ENCODE measurements around the gene COG5. TPM values are rescaled to one million over a fixed set of nuclear protein-coding genes. Genes with fewer than 3 reads are reported as not detected.
A peak's percentile ranks its signal among the peaks of the same experiment; 100 is the strongest.

COG5 gene
- total RNA-seq, 1 donor from 2014 or later, result 37.1 TPM

DNA sequence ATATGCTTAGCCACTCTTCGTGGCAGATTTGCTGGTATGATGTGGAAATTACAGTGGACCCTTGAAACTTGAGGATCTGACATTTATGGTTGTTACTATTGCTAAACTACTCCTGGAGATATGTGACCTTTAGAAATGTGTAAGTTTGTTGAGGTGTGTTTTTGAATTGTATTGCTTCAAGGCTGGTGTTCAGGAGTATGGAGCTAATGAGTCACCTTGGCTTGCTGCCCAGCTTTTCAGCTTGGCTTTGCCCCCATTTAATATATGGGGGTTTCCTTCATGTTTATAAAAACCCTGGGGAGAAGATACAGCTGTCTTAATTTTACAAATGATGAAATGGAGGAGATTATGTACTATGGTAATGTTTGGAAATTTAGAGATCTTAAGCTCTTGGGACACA is 383.3 kb downstream of the COG5 start:
- no peaks in the 10 kb centered on the region for H3K36me3 ChIP-seq (ENCODE audit: control insufficient read depth, insufficient read depth, low read length)
- H3K27me3 ChIP-seq (ENCODE audit: control insufficient read depth, insufficient read depth, low read length), result no peaks in the 10 kb centered on the region
- no peak for DNase-seq (ENCODE audit: low read depth)
- H3K4me3 ChIP-seq (ENCODE audit: low read depth, low read length), result no peak overlapping the region
- TF ChIP-seq, protein P1, sequence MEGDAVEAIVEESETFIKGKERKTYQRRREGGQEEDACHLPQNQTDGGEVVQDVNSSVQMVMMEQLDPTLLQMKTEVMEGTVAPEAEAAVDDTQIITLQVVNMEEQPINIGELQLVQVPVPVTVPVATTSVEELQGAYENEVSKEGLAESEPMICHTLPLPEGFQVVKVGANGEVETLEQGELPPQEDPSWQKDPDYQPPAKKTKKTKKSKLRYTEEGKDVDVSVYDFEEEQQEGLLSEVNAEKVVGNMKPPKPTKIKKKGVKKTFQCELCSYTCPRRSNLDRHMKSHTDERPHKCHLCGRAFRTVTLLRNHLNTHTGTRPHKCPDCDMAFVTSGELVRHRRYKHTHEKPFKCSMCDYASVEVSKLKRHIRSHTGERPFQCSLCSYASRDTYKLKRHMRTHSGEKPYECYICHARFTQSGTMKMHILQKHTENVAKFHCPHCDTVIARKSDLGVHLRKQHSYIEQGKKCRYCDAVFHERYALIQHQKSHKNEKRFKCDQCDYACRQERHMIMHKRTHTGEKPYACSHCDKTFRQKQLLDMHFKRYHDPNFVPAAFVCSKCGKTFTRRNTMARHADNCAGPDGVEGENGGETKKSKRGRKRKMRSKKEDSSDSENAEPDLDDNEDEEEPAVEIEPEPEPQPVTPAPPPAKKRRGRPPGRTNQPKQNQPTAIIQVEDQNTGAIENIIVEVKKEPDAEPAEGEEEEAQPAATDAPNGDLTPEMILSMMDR (IDR thresholded peaks at IDR 0.05; ENCODE audit: insufficient read depth, low read length, poor library complexity, severe bottlenecking), result no peak

DNA sequence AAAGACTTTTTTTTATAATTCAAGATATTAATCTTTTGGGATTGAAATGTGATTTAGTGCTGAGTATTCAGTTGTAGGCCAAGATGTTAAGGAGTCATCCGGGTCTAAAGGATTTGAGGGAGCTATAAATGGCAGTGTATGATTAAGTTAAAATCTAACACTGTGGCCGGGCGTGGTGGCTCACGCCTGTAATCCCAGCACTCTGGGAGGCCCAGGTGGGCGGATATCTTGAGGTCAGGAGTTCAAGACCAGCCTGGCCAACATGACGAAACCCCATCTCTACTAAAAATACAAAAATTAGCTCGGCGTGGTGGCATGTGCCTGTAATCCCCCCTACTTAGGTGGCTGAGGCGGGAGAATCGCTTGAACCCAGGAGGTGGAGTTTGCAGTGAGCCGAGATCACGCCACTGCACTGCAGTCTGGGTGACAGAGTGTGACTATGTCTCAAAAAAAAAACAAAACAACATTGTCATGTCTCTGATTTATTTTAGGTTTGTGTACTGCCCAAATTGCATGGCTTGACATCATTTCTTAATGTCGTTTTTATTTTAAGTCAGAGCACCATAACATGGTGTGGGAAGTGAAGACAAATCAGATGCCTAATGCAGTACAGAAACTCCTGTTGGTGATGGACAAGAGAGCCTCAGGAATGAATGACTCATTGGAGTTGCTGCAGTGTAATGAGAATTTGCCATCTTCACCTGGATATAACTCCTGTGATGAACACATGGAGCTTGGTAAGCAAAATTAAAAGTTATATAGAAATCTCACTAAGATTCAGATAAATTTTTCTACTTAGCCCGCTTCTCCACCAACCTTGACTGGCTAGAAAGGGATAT is 384.2 kb downstream of the COG5 start:
- H3K4me3 ChIP-seq (ENCODE audit: low read depth, low read length), result no peak overlapping the region
- TF ChIP-seq, protein P1 (IDR thresholded peaks at IDR 0.05; ENCODE audit: insufficient read depth, low read length, poor library complexity, severe bottlenecking), result no peak
- no peaks in the 10 kb centered on the region for H3K36me3 ChIP-seq (ENCODE audit: control insufficient read depth, insufficient read depth, low read length)
- no peaks in the 10 kb centered on the region for H3K27me3 ChIP-seq (ENCODE audit: control insufficient read depth, insufficient read depth, low read length)
- peak; percentile 52 for DNase-seq (ENCODE audit: low read depth)

DNA sequence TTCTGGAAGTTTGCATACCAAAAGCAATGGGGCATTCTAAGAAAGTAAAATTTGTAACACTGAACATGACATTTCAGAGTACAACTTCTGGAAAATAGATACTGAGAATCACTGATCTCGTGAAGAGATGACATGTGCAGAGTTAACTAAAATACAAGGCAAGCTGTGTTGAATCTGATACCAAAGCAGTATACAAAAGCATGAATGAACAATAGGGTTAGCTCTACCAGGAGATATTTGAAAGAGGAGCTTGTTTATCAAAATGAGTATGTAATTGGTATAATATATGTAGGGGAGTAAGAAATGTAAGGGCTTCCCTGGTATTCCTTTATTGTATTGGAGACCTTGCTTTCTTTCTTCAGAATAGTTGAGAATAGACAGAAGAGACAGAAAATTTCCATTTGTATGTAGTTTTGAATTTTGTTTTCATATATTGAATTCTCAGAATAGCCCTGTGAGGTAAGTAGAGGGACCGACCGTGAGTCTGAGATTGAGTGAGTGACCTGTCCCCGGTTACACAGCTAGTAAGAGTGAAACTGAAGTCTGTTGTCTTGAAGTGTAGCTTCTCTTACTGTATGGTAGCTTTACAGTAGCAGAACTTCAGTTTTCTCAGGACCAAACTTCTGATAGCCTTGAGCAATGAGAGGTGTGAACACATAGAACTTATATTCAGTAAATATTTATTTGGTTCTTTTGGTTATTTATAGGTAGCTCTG is 389.9 kb downstream of the COG5 start:
- H3K4me3 ChIP-seq (ENCODE audit: low read depth, low read length), result no peak overlapping the region
- no peaks in the 10 kb centered on the region for H3K27me3 ChIP-seq (ENCODE audit: control insufficient read depth, insufficient read depth, low read length)
- no peaks in the 10 kb centered on the region for H3K36me3 ChIP-seq (ENCODE audit: control insufficient read depth, insufficient read depth, low read length)
- no peak for DNase-seq (ENCODE audit: low read depth)
- TF ChIP-seq, protein P1 (IDR thresholded peaks at IDR 0.05; ENCODE audit: insufficient read depth, low read length, poor library complexity, severe bottlenecking), result no peak

DNA sequence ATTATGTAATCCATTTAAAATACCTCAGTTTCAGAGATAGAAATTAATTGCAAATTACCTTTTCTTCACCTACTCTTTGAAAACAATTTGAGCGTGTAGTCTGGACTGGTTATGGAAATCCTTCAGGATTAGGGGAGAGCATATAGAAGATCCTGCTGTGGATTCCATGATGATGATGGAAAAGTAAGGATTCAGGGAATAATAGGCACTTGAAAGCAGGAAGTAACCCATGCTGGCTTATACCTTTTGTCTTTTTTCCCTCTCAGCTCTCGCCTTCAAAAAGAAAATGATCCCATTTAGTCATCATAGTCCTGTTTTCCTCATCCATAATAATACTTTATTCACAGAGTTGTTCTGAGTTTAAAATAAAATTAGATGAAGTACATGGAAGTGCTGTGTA is 390.5 kb downstream of the COG5 start:
- DNase-seq (ENCODE audit: low read depth), result no peak
- TF ChIP-seq, protein P1 (IDR thresholded peaks at IDR 0.05; ENCODE audit: insufficient read depth, low read length, poor library complexity, severe bottlenecking), result no peak
- no peak overlapping the region for H3K4me3 ChIP-seq (ENCODE audit: low read depth, low read length)
- H3K27me3 ChIP-seq (ENCODE audit: control insufficient read depth, insufficient read depth, low read length), result no peaks in the 10 kb centered on the region
- H3K36me3 ChIP-seq (ENCODE audit: control insufficient read depth, insufficient read depth, low read length), result no peaks in the 10 kb centered on the region

DNA sequence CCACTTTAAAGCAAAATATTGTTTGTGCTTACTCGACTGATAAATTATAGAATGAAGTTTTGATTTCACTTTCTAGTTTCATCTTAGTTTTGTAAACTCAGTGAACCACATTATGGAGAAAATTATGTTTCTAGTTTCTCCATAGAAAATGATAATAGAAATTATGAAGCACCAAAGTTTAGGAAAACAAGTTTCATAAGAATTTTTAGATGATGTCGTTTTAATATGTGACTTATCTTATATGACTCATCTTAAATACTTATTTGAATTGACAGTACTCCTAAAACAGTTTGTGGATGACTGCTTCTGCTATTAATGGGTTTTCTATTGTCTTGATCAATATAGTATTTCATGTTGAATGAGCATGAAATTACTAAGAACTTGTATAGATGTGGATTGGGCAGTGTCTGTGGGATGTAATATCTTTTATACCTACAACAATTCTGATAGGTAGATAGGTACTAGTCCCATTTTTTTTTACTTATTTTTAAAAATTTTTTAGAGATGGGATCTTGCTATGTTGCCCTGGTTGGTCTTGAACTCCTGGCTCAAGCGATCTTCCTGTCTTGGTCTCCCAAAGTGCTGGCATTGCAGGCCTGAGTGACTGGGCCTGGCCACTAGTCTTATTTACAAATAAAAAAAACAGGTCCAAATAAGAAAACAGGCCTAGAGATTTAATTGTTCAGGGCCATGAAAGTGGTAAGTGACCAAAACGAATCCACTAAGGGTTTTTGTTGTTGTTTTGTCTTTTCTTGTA is 391.3 kb downstream of the COG5 start:
- TF ChIP-seq, protein P1 (IDR thresholded peaks at IDR 0.05; ENCODE audit: insufficient read depth, low read length, poor library complexity, severe bottlenecking), result no peak
- H3K4me3 ChIP-seq (ENCODE audit: low read depth, low read length), result no peak overlapping the region
- no peak for DNase-seq (ENCODE audit: low read depth)

More for the DNA sequence above, 391.3 kb downstream of the COG5 start:
- no peaks in the 10 kb centered on the region for H3K36me3 ChIP-seq (ENCODE audit: control insufficient read depth, insufficient read depth, low read length)
- no peaks in the 10 kb centered on the region for H3K27me3 ChIP-seq (ENCODE audit: control insufficient read depth, insufficient read depth, low read length)

Measured in kidney epithelial cell (primary cell).